GM13976 (cell line): Measurements from ENCODE around the gene ZFYVE9.

ENCODE experiments used
- DNase-seq: peaks from one replicate; pipeline ENCODE4 v3.0.0; 2012; ENCODE audit warnings: low spot score
- CTCF ChIP-seq: IDR thresholded peaks from 2 replicates; pipeline ENCODE4 v1.5.1; 2012; ENCODE audit warnings: borderline replicate concordance, mild to moderate bottlenecking; ENCODE audit not compliant: insufficient read depth; ENCODE audit errors: extremely low read depth, missing control alignments, control extremely low read depth
- in situ Hi-C: fragments of 300-500 bp; cut with MboI; formaldehyde crosslinking; loops from one replicate; pipeline ENCODE4 v1.12.0; 2022; ENCODE audit warnings: low sequenced_read_pairs, mixed read lengths, inconsistent platforms; ENCODE audit not compliant: unreplicated experiment

Gene ZFYVE9

GRCh38 chr1:52323731-52324130 is 181.8 kb downstream of the ZFYVE9 start:
- TF ChIP-seq CTCF = no peak
- in situ Hi-C loops = no loop called here
- DNase-seq = no peak

- no peak for TF ChIP-seq CTCF
- in situ Hi-C loops = no loop called here
- no peak for DNase-seq
Observed at GRCh38 chr1:52325786-52326185, 183.9 kb downstream of the ZFYVE9 start.

- no peak for TF ChIP-seq CTCF
- no peak for DNase-seq
- in situ Hi-C loops = no loop called here
Observed at GRCh38 chr1:52328615-52329014, 186.7 kb downstream of the ZFYVE9 start.

GRCh38 chr1:52332411-52332810 is 190.5 kb downstream of the ZFYVE9 start:
- in situ Hi-C loops = no loop called here
- no peak for DNase-seq
- no peak for TF ChIP-seq CTCF

GRCh38 chr1:52334906-52335528 is 193.1 kb downstream of the ZFYVE9 start:
- in situ Hi-C loops = no loop called here
- no peak for DNase-seq
- TF ChIP-seq CTCF = no peak

- in situ Hi-C loops = no loop called here
- no peak for DNase-seq
- no peak for TF ChIP-seq CTCF
Observed at GRCh38 chr1:52337439-52337838, 195.6 kb downstream of the ZFYVE9 start.
